Umbilical cord (tissue), 2 donors: ENCODE measurements around the gene FAM118B. TPM values are rescaled to one million over a fixed set of nuclear protein-coding genes. Genes with fewer than 3 reads are reported as not detected.

Source experiments
- DNase-seq: peaks from one replicate; pipeline ENCODE4 v3.0.0-alpha.2; 2015; ENCODE audit warnings: low spot score
- total RNA-seq: library from RNA; depleted of rRNA; stranded (reverse); fragments of >200 nt; gene quantifications from one replicate; pipeline ENCODE4 v1.2.3, GENCODE V29; 2014; ENCODE audit warnings: low replicate concordance; ENCODE audit not compliant: insufficient read depth

The FAM118B gene
- total RNA-seq, 1 donor from 2014 or later: 42.9 TPM

GRCh38 chr11:126310200-126310991, 98.8 kb downstream of the FAM118B start:
- peak; percentile 86 for DNase-seq

- DNase-seq: no peak
These were observed 99.4 kb downstream of the FAM118B start for GRCh38 chr11:126310992-126311310.

- no peak for DNase-seq
These were observed 100.1 kb downstream of the FAM118B start for GRCh38 chr11:126311401-126312291.

Other genes with a start within 250 kb of the FAM118B start
- 50.3 TPM for gene CDON, start 148.9 kb upstream of the FAM118B start, total RNA-seq
- gene RPUSD4, start 132 bp upstream of the FAM118B start, total RNA-seq: 26.7 TPM
- gene SRPRA, start 57.1 kb downstream of the FAM118B start, total RNA-seq: 32.0 TPM
- gene FOXRED1, start 57.4 kb downstream of the FAM118B start, total RNA-seq: 7.7 TPM
- 6.3 TPM for gene TIRAP, start 71.3 kb downstream of the FAM118B start, total RNA-seq
- gene DCPS, start 92.3 kb downstream of the FAM118B start, total RNA-seq: 7.7 TPM
- 30.1 TPM for gene ST3GAL4, start 143.9 kb downstream of the FAM118B start, total RNA-seq